Measurements from ENCODE around the gene HNRNPK.

HNRNPK gene

GRCh38 chr9:83992407-83992806, 12.4 kb upstream of the HNRNPK start:
- Histone ChIP-seq H3K4me1 (ENCODE audit: control insufficient read depth, insufficient read depth, low read length) (peaks cover 5% of the 10 kb centered on the region), H3K4me2 (ENCODE audit: low read length) (no peak overlapping the region), H3K4me3 (ENCODE audit: low read length) (no peak overlapping the region), H3K9ac (ENCODE audit: low read depth, low read length) (no peak overlapping the region), H3K36me3 (ENCODE audit: insufficient read depth, low read length) (peaks cover 3% of the 10 kb centered on the region), H3K27me3 (ENCODE audit: control insufficient read depth, insufficient read depth, low read length) (no peaks in the 10 kb centered on the region), H3K9me3 (replicated peaks; ENCODE audit: low read length) (no peaks in the 10 kb centered on the region)

- no peak overlapping the region for H3K4me2 ChIP-seq (ENCODE audit: low read length)
- H3K36me3 ChIP-seq (ENCODE audit: insufficient read depth, low read length): peaks cover 3% of the 10 kb centered on the region
- no peak overlapping the region for H3K9ac ChIP-seq (ENCODE audit: low read depth, low read length)
- H3K9me3 ChIP-seq (replicated peaks; ENCODE audit: low read length): no peaks in the 10 kb centered on the region
- peaks cover 13% of the 10 kb centered on the region for H3K4me1 ChIP-seq (ENCODE audit: control insufficient read depth, insufficient read depth, low read length)
- H3K4me3 ChIP-seq (ENCODE audit: low read length): no peak overlapping the region
- no peaks in the 10 kb centered on the region for H3K27me3 ChIP-seq (ENCODE audit: control insufficient read depth, insufficient read depth, low read length)
These were observed 11.3 kb upstream of the HNRNPK start for GRCh38 chr9:83991355-83991754.

DNA sequence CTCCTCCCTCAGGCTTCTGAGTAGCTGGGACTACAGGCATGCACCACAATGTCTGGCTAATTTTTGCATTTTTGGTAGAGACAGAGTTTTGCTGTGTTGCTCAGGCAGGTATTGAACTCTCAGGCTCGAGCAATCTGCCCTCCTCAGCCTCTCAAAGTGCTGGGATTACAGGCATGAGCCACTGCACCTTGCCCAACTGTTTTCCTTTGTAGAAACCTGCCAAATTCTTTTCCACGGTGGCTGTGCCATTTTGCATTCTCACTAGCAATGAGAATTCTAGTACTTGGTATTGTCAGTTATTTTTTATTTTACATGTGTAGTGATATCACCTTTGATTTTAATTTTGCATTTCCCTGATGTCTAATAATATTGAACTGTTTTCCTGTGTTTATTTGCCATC, 8.4 kb upstream of the HNRNPK start:
- H3K36me3 ChIP-seq (ENCODE audit: insufficient read depth, low read length): peaks cover 3% of the 10 kb centered on the region
- no peak overlapping the region for H3K4me2 ChIP-seq (ENCODE audit: low read length)
- H3K9me3 ChIP-seq (replicated peaks; ENCODE audit: low read length): no peaks in the 10 kb centered on the region
- peaks cover 15% of the 10 kb centered on the region for H3K4me1 ChIP-seq (ENCODE audit: control insufficient read depth, insufficient read depth, low read length)
- H3K9ac ChIP-seq (ENCODE audit: low read depth, low read length): no peak overlapping the region
- no peaks in the 10 kb centered on the region for H3K27me3 ChIP-seq (ENCODE audit: control insufficient read depth, insufficient read depth, low read length)
- no peak overlapping the region for H3K4me3 ChIP-seq (ENCODE audit: low read length)

- Histone ChIP-seq H3K9me3 (replicated peaks; ENCODE audit: low read length) (no peaks in the 10 kb centered on the region), H3K36me3 (ENCODE audit: insufficient read depth, low read length) (peaks cover 3% of the 10 kb centered on the region), H3K27me3 (ENCODE audit: control insufficient read depth, insufficient read depth, low read length) (no peaks in the 10 kb centered on the region), H3K9ac (ENCODE audit: low read depth, low read length) (no peak overlapping the region), H3K4me3 (ENCODE audit: low read length) (no peak overlapping the region), H3K4me1 (ENCODE audit: control insufficient read depth, insufficient read depth, low read length) (peaks cover 13% of the 10 kb centered on the region), H3K4me2 (ENCODE audit: low read length) (no peak overlapping the region)
These were observed 7.4 kb upstream of the HNRNPK start for GRCh38 chr9:83987402-83987791.

DNA sequence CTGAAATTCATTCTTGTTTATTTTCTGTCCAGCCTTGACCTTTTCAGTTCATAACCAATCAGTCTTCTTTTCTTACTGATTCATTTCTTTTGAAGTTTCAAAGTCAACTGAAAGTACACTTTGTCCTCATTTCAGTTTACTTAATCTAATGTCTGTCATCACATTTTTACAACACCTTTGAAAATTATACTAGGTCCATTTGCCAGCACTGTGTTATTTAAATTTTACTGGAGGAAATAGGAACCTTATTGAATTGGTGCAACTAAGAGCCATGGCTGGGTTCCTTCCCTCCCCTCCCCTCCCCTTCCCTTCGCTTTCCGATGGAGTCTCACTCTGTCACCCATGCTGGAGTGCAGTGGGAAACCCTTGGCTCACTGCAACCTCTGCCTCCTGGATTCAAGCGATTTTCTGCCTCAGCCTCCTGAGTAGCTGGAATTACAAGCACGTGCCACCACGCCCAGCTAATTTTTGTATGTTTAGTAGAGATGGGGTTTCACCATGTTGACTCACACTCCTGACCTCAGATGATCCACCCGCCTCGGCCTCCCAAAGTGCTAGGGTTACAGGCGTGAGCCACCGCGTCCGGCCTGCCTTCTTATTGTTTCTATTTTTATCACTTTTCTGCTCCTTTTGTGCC, 6.9 kb upstream of the HNRNPK start:
- H3K27me3 ChIP-seq (ENCODE audit: control insufficient read depth, insufficient read depth, low read length): no peaks in the 10 kb centered on the region
- H3K4me3 ChIP-seq (ENCODE audit: low read length): no peak overlapping the region
- H3K36me3 ChIP-seq (ENCODE audit: insufficient read depth, low read length): peaks cover 3% of the 10 kb centered on the region
- H3K4me2 ChIP-seq (ENCODE audit: low read length): peak overlapping the region; percentile 58
- peaks cover 10% of the 10 kb centered on the region for H3K4me1 ChIP-seq (ENCODE audit: control insufficient read depth, insufficient read depth, low read length)
- no peaks in the 10 kb centered on the region for H3K9me3 ChIP-seq (replicated peaks; ENCODE audit: low read length)
- no peak overlapping the region for H3K9ac ChIP-seq (ENCODE audit: low read depth, low read length)

DNA sequence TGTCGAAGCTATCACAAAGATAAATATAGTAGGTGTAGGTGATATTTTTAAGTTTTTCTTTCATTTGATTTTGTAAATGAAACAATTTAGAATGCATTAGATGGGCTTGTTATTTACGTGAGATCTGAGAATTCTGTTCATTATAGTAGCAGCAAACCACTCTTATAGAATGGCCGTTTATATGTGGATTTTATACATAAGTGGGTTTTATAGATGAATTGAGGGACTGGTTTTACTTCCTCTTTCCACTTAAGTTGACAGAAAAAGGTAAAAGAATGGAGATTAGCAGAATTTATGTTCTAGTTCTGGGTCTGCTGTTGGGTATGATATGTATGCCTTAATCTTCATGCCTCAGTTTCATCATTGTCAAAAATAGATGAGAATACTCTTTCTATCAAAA, 6.2 kb upstream of the HNRNPK start:
- H3K36me3 ChIP-seq (ENCODE audit: insufficient read depth, low read length): peaks cover 3% of the 10 kb centered on the region
- no peaks in the 10 kb centered on the region for H3K9me3 ChIP-seq (replicated peaks; ENCODE audit: low read length)
- no peaks in the 10 kb centered on the region for H3K27me3 ChIP-seq (ENCODE audit: control insufficient read depth, insufficient read depth, low read length)
- H3K4me2 ChIP-seq (ENCODE audit: low read length): no peak overlapping the region
- no peak overlapping the region for H3K9ac ChIP-seq (ENCODE audit: low read depth, low read length)
- H3K4me3 ChIP-seq (ENCODE audit: low read length): no peak overlapping the region
- peaks cover 14% of the 10 kb centered on the region for H3K4me1 ChIP-seq (ENCODE audit: control insufficient read depth, insufficient read depth, low read length)

DNA sequence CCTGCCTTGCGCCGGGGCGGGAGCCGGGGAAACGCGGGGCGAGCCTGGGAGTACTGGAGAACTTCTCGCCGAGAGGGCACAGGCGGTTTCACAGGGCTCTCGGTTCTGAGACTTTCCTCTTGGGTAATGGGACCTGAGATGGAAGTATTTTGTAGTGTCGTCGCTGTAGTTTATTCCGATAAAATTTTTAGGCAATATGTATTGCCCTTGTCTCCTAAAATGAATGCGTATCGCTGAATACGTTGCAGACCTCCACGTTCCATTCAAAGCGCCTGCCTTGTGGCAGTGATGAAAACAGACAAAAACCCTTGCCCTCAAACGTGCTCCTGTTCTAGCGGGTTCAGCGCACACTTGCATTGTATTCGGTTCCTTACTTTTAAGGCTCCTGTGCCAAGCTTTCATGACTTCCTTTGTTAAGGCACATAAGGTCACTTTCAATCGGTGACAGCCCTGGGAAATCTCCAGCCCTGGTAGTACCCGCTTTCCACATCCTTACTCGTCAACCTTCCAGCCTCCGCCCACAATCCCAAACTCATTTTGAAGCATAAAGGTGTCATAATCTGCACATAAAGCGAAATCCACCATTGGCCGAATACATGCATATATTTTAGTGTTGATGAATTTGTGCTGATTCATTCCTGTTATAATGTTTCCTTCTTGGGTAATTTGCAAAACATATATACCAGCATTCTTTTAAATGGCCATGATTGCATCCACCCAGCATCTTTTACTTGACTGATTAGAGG, 1.3 kb upstream of the HNRNPK start:
- H3K4me3 ChIP-seq (ENCODE audit: low read length): peak overlapping the region; percentile 96
- H3K36me3 ChIP-seq (ENCODE audit: insufficient read depth, low read length): peaks cover 30% of the 10 kb centered on the region
- peak overlapping the region; percentile 94 for H3K4me2 ChIP-seq (ENCODE audit: low read length)
- no peaks in the 10 kb centered on the region for H3K27me3 ChIP-seq (ENCODE audit: control insufficient read depth, insufficient read depth, low read length)
- H3K4me1 ChIP-seq (ENCODE audit: control insufficient read depth, insufficient read depth, low read length): peaks cover 17% of the 10 kb centered on the region
- H3K9me3 ChIP-seq (replicated peaks; ENCODE audit: low read length): no peaks in the 10 kb centered on the region
- peak overlapping the region; percentile 100 for H3K9ac ChIP-seq (ENCODE audit: low read depth, low read length)

DNA sequence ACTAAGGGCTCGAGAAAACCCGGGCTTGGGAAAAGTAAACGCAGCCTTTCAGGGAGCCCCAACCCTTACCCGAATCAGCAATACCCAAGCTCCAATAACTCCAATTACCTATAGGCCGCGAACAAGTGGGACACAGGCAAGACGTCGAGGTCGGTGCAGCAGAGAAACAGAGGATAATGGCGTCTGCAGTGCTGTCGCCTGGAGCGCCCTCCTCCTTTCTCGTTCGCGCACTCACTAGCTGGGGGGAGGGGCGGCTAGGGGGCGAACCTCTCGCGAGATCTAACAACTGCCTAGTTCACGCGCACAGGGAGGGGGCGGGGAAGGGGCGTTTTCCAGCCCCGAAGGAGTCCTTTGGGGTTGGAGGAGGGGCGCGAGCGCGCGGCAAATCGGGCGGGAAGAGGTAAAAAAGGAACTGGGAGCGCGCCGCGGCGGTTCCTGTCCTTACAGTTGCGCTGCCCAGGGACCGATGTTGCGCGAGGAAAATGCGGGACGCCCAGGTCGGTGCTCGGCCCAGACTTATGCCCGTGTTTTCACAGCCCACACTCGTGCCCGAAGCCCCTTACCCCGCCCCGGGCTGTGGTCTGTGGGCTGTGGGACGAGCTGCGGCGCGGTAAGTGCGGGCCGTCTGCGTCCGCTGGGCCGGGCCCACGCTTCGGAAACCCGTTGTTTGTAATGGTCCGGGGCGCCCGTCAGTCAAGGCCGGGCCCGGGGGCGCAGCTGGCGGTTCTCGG, 545 bp upstream of the HNRNPK start, which contains the start of gene RMI1:
RMI1 (plus strand) TSS at position 411 of the 731 bp plus-strand sequence. CDS start 20,182 bp downstream, outside the sequence.
- Histone ChIP-seq H3K36me3 (ENCODE audit: insufficient read depth, low read length) (peaks cover 37% of the 10 kb centered on the region), H3K4me2 (ENCODE audit: low read length) (peak within 1 kb of the TSS; percentile 94), H3K9me3 (replicated peaks; ENCODE audit: low read length) (no peaks in the 10 kb centered on the region), H3K9ac (ENCODE audit: low read depth, low read length) (peak within 1 kb of the TSS; percentile 100), H3K4me1 (ENCODE audit: control insufficient read depth, insufficient read depth, low read length) (peaks cover 20% of the 10 kb centered on the region), H3K27me3 (ENCODE audit: control insufficient read depth, insufficient read depth, low read length) (no peaks in the 10 kb centered on the region), H3K4me3 (ENCODE audit: low read length) (peak within 1 kb of the TSS; percentile 96)

DNA sequence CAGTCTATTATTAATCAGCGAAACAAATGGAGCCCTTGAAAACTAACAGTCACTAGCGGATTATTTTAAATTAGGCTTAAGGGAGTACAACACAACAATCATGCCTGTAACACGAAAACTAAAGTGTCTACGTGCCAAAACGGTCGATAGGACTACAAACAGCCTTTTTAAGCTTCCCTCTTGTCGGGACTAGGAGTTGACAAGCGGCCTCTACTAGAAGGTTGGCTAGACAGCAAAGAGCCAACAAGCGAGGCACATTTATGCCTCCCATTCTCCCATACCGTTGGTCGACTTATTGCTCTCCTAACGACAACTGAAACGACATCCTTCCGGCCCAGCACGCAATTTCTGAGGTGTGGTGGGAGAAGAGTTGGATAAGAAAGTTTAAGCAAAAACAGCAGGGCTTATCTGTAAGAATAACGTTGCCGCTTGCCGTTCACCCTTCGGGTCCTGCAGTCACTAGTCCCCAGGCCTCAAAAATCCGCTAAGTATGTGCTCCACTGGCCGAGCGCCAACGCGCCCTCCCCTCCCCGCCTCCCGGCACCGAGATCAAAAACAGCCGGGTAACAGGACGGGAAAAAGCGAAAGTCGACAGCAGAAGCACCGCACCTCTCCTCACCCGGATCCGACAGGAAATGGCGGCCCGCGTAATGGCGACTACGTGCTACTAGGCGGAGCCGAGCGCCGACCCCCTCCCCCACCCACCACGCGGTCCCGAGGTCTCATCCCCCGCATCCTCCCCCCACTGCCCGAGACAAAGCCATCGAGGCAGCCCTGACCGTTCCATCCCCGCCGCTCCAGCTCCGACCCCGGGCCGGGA, 813 bp downstream of the HNRNPK start:
- H3K9ac ChIP-seq (ENCODE audit: low read depth, low read length): peak overlapping the region; percentile 100
- H3K4me3 ChIP-seq (ENCODE audit: low read length): peak overlapping the region; percentile 96
- H3K36me3 ChIP-seq (ENCODE audit: insufficient read depth, low read length): peaks cover 51% of the 10 kb centered on the region
- no peaks in the 10 kb centered on the region for H3K9me3 ChIP-seq (replicated peaks; ENCODE audit: low read length)
- peaks cover 20% of the 10 kb centered on the region for H3K4me1 ChIP-seq (ENCODE audit: control insufficient read depth, insufficient read depth, low read length)
- H3K27me3 ChIP-seq (ENCODE audit: control insufficient read depth, insufficient read depth, low read length): no peaks in the 10 kb centered on the region
- H3K4me2 ChIP-seq (ENCODE audit: low read length): peak overlapping the region; percentile 87

GRCh38 chr9:83977196-83977595, 2.8 kb downstream of the HNRNPK start:
- H3K9ac ChIP-seq (ENCODE audit: low read depth, low read length): peak overlapping the region; percentile 100
- H3K9me3 ChIP-seq (replicated peaks; ENCODE audit: low read length): no peaks in the 10 kb centered on the region
- peak overlapping the region; percentile 87 for H3K4me2 ChIP-seq (ENCODE audit: low read length)
- peak overlapping the region; percentile 96 for H3K4me3 ChIP-seq (ENCODE audit: low read length)
- H3K36me3 ChIP-seq (ENCODE audit: insufficient read depth, low read length): peaks cover 71% of the 10 kb centered on the region
- H3K4me1 ChIP-seq (ENCODE audit: control insufficient read depth, insufficient read depth, low read length): peaks cover 20% of the 10 kb centered on the region
- H3K27me3 ChIP-seq (ENCODE audit: control insufficient read depth, insufficient read depth, low read length): no peaks in the 10 kb centered on the region

DNA sequence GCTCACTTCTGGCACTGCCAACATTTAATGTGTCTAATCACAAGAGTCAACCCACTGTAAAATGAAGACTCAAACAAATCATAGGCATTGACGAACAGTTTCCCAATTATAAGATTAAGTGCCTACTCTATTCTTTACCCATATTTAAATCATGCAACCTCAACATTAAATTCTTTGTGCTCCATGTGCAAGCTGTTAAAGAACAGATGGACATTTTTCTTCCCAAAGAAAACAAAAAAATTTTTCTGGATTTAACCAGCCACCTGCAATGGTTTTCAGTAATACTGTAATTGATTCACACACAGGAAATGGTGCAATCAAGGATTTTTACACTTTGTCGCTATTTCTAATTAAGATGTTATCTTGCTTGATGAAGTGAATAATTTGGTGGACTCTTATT, 3.6 kb downstream of the HNRNPK start:
- H3K27me3 ChIP-seq (ENCODE audit: control insufficient read depth, insufficient read depth, low read length): no peaks in the 10 kb centered on the region
- peak overlapping the region; percentile 100 for H3K9ac ChIP-seq (ENCODE audit: low read depth, low read length)
- no peaks in the 10 kb centered on the region for H3K9me3 ChIP-seq (replicated peaks; ENCODE audit: low read length)
- peak overlapping the region; percentile 87 for H3K4me2 ChIP-seq (ENCODE audit: low read length)
- peaks cover 16% of the 10 kb centered on the region for H3K4me1 ChIP-seq (ENCODE audit: control insufficient read depth, insufficient read depth, low read length)
- H3K36me3 ChIP-seq (ENCODE audit: insufficient read depth, low read length): peaks cover 79% of the 10 kb centered on the region
- H3K4me3 ChIP-seq (ENCODE audit: low read length): no peak overlapping the region

Data from skeletal muscle satellite cell (primary cell).